HL-60 (cell line): Measurements from ENCODE around the gene SBK2.

Experiments used
- GABPA ChIP-seq: IDR thresholded peaks from 2 replicates; pipeline ENCODE4 v1.6.1; 2012; ENCODE audit warnings: low read depth
- POLR2AphosphoS5 ChIP-seq: IDR thresholded peaks from 2 replicates; pipeline ENCODE4 v1.6.1; 2012; ENCODE audit warnings: low read depth

DNA sequence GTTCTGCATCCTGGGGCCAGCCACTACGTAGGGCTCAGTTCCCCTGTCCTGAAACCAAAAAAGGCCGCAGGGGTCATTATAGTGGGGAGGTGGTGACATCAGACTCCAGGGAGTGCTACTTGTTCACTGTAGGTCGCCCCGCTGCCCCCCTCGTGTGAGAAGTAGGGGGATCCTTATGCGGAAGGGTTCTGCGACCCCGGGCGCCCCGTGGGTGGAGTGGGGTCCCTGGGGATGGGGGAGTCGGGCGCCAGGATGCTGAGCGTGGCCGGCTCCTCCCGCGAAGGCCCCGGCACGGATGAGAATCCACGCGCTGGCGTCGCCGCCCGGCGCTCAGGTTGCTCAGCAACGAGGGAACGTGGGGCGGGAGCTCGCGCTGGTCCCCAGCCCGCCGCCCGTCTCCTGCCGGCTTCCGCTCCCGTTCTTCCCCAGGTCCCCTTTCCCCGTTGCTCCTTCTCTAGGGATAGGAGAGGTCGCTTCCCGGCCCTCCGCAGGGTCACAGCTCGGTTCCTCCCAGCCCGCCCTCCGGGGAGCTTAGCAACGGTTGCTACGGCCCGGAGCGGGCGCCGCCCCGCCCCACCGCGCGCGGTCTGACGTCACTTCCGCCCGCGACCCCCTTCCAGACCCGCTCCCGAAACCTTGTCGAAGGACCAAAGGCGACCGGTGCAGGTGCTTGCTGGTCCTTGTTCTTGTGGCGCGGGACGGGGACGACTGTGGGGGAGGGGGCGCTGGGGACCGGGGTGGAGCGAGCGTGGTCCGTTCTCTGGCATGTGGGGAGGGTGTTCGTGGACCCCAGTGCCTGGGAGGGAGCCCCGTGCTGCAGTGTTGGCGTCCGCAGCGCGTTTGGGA lies 52.1 kb downstream of the SBK2 start, which contains the start of gene NAT14:
- TF ChIP-seq POLR2AphosphoS5: peak; percentile 32; the same call in 1 of the 2 replicates
- TF ChIP-seq GABPA: peak; percentile 47; the same call in 1 of the 2 replicates
